Fibroblast of pulmonary artery (primary cell): ENCODE results near the gene GABRG3.

Source experiments
- DNase-seq: peaks from one replicate; pipeline ENCODE4 v3.0.0-alpha.2; 2010; ENCODE audit warnings: low read depth
- H3K4me3 ChIP-seq: replicated peaks from 2 replicates; pipeline ENCODE4 v1.5.1; 2011; ENCODE audit warnings: low read depth, mild to moderate bottlenecking, control low read depth, low read length, moderate library complexity
- CTCF ChIP-seq: IDR thresholded peaks from 2 replicates; pipeline ENCODE4 v1.5.1; 2011; ENCODE audit warnings: mild to moderate bottlenecking, control low read depth, low read length, inconsistent platforms; ENCODE audit errors: missing control alignments

Gene GABRG3

GRCh38 chr15:27125185-27125584 is 154.2 kb downstream of the GABRG3 start:
- no peak for TF ChIP-seq CTCF
- no peak overlapping the region for H3K4me3 ChIP-seq
- DNase-seq: no peak

GRCh38 chr15:27126449-27126848 is 155.5 kb downstream of the GABRG3 start:
- no peak for TF ChIP-seq CTCF
- H3K4me3 ChIP-seq: no peak overlapping the region
- DNase-seq: no peak

- TF ChIP-seq CTCF: no peak
- H3K4me3 ChIP-seq: no peak overlapping the region
- no peak for DNase-seq
Measured at GRCh38 chr15:27127815-27128570, 157.0 kb downstream of the GABRG3 start.

DNA sequence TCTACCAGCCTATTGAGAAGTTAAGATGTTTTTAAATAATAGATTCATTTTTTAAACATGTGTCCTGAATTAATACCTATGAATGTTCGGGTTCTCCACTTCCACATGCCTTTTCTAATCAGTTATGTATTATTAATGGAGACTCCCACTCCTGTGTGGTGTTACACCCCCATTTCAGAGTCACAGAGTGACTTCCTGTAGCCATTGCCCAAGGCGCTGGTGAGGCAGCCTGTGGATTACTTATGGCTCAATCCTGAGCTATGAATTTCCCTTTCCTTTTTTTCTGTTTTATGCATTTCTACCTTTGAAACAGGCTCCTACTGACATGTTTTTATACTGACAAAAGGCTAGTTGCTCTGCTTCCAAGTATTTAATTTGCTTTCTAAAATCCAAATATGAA is 162.3 kb downstream of the GABRG3 start:
- TF ChIP-seq CTCF: no peak
- DNase-seq: no peak
- H3K4me3 ChIP-seq: no peak overlapping the region

- no peak for TF ChIP-seq CTCF
- H3K4me3 ChIP-seq: no peak overlapping the region
- no peak for DNase-seq
Measured at GRCh38 chr15:27134481-27134880, 163.5 kb downstream of the GABRG3 start.

- TF ChIP-seq CTCF: no peak
- H3K4me3 ChIP-seq: no peak overlapping the region
- DNase-seq: no peak
Measured at GRCh38 chr15:27135151-27135550, 164.2 kb downstream of the GABRG3 start.

DNA sequence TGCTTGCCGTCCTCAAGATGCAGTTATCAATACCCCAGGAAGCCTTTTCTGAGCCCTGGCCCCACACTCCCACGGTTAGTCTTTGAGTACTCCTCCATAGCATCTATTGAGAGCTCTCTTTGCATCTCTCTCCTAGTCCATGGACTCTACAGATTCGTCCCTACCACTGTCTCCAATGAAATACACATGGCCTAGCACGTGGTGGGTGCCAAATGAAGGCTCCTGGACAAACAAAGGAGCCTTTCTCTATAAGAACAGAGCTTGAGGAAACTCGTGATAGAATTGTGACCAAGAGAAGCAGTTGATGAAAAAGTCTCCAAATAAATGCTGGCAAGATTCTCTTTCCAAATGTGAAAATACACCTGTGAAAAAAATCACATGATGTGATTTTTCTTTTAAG is 166.1 kb downstream of the GABRG3 start:
- H3K4me3 ChIP-seq: no peak overlapping the region
- no peak for TF ChIP-seq CTCF

More for the DNA sequence above, 166.1 kb downstream of the GABRG3 start:
- no peak for DNase-seq
